Adipose tissue (tissue), 3 donors: Measurements from ENCODE around the gene DGKI. TPM values are rescaled to one million over a fixed set of nuclear protein-coding genes. Genes with fewer than 3 reads are reported as not detected.

Source experiments
- H3K27ac ChIP-seq: one replicate; pipeline ENCODE4 v1.5.1; 2013; ENCODE audit warnings: low read depth, low read length
- WGBS, 3 donors: extraction: QIAGEN DNeasy Blood & Tissue Kit; methylation state at CpG; one replicate each; pipeline ENCODE4 v1.1.7; 2013; 5-methylcytosine and 5-hydroxymethylcytosine counted together
- polyA plus RNA-seq, 3 donors: library from polyadenylated mRNA; stranded (reverse); fragments of 200-250 nt; gene quantifications; one replicate each; pipeline ENCODE4 v1.2.3, GENCODE V29; 2013
- donor health status: healthy with polysubstance abuse.
- donor health status: Bipolar disorder and iron deficiency.
- donor health status: healthy.

Gene DGKI
- under 1 TPM; 0.03 to 0.22 (median 0.21) TPM for polyA plus RNA-seq

DNA sequence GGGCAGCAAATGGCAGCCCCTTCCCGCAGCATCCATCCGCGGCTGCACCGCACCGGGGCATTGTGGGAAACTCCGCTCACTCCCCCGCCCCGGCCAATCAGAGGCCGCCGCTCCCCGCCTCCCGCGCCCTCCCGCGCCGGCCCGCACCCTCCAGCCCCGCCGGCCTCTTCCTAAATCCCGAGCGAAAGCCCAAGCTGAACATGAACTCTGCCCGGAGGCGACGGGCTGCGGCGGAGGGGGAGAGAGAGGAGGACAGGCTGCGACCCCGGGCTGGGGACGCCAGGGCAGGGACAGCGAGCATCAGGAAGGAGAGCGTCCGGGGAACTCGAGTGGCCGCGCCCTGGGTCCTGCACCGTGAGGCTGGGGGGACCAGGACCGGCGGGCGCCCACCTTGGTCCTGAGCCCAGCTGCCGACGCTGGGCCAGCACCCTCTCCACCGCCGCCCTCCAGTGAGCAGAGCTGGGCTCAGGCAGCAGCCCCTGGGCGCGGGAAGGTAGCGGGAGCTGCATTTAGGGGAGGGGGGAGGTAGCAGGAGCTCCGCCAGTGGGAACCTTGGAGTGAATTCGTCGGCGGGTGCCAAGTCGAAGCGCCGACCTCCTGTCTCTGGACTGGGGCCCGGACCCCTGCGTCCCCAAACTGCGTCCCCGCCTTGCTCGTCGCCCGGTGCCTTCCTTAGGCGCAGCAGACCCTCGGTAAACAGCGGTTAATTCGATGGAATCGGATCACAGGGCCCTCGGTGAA lies at the start of gene DGKI:
TSS of gene DGKI (minus strand) at position 148 of the 741 bp plus-strand sequence.
- no peak within 1 kb of the TSS for H3K27ac ChIP-seq
- WGBS, 3 donors = 2 to 3% (median 2%) methylated on average over 54 to 66 of the region's 66 CpGs

DNA sequence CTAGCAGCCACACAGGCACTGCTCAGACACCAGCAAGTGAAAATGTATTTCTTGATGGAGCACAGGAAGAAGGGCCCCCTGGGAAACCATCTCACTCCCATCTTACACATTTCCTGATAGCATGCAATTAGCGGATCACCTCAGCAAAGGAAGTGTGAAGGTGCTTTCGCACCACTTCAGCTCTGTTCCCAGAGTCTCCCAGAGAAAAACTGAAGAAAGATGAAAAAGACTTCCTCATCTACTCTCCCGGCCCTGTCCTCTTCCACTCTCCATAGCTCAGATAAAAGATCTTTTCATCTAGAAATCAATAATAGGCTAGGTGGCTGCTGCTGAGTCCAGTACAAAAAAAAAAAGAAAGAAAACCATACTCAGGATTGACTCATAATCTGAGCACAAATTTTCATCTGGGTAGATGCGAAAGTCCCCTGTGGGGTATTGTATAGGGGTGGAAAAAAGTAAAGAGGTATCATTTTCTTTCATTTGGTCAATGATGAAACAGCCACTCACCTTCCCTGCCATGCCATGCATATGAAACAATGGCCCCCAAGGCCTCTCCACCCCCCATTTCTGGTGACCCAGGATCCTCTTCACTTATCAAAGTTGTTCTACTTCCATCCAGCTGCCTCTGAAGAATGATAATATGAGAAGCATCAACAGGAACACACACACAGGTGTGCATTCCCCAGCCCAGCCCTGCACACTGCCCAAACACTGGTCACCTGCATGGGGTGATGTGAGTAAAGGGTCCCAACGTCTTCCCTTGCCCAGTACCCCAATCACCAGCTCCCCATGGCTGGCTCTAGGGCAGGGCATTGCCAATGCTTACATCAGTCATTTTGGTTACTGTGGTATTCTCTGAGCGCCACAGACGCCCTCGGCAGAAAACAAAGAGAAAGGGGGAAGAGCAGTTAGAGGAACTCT lies 48.8 kb upstream of the DGKI start:
- H3K27ac ChIP-seq = no peak overlapping the region
- 63 to 85% (median 74%) methylated on average over 8 of the region's 8 CpGs for WGBS, 3 donors

DNA sequence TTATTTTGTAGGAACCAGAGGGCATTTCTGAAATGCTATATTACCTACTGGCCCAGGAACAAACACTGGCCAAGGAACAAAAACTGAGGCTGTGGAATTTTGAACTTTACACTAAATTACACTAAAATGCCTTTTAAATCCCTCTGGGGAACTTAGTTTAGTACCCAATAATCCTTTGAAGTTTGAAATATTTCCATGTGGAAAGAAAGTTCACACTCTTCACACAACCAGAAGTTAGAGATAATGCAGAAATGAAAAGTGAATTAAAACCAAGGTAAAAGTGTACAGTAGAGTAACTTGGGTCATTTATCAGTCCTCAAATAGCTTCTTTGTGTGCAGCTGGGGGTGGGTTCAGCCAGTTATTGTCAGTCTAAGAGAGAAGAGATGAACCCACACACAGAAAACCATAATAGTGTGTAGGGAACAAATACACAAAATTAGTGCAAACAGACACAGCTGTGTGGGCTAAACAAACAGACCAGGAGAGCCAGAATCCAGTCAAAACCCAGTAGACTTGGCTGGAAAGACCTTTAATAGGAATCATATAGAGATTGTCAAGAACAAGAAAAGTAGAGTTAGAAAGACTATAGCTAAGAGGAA lies 46.5 kb upstream of the DGKI start:
- no peak overlapping the region for H3K27ac ChIP-seq

DNA sequence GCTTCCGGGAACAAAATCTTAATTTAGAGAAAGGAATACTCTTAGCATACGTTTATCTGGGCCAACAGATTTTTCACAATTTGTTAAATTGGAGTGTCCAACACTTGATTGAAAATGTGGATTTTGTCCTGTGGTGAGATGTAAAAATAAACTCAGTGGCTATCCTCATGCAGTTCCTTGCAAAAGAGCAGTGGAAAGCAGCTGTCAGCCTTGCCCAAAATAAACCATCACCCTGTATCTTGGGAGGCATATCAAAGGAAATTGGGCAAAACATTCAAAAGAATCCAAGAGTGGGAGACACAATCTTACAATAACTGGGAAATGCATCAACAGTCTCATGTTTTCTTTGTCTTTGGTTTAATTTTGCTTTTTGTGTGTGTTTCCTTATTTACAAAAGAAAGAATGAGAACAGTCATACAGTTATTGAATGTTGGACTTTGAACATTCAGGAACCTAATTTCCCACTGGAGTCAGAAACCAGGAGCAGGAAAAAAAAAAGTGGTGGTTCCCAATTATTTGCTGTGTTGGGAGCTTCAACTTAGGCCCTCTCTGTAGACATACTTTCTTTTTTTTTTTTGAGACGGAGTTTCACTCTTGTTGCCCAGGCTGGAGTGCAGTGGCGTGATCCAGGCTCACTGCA lies 44.4 kb upstream of the DGKI start:
- no peak overlapping the region for H3K27ac ChIP-seq
- 78 to 86% (median 82%) methylated on average over 4 of the region's 4 CpGs for WGBS, 3 donors

DNA sequence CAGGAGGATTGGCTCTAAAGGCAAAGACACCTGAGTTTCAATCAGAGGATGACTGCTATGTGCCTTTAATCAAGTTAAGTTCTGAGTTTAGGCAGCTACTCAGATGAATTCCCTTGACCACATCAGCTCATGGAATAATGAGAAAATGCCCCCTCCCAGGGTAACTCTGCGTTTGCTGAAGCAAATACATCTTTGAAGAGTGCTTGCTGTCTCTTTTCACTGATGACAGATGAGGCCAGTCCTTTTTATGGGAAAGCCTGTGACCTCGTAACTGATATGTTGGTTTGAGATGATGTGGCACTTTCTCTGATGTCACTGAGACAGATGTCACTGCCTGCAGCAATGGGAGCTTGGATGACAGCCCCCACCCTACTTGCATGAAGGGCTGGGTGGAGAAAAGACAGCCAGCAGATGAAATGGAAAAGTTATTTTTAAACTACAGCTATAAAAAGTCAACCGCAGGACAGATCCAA lies 43.7 kb upstream of the DGKI start:
- no peak overlapping the region for H3K27ac ChIP-seq
- WGBS, 3 donors = 56 to 80% (median 69%) methylated on average over 3 of the region's 3 CpGs

DNA sequence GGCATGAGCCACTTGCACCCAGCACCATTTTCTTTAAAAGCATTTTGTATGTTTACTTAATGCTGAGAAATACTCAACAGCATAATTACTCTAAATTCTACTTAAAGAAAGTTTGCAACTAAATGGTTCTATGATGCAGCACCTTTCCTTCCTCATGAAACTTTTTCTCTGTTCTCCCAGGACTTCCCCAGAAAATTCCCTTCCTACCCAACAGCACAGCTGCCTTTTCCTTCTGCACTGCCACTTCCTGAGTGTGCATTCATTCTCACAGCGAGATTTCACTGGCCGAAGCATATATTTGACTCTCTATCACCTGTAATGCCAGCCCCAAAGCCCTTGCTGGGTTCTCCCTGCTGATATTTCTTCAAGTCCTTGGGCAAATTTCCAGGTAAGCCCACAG lies 41.5 kb upstream of the DGKI start:
- H3K27ac ChIP-seq = no peak overlapping the region
- 70 to 89% (median 85%) methylated on average over 2 of the region's 2 CpGs for WGBS, 3 donors

DNA sequence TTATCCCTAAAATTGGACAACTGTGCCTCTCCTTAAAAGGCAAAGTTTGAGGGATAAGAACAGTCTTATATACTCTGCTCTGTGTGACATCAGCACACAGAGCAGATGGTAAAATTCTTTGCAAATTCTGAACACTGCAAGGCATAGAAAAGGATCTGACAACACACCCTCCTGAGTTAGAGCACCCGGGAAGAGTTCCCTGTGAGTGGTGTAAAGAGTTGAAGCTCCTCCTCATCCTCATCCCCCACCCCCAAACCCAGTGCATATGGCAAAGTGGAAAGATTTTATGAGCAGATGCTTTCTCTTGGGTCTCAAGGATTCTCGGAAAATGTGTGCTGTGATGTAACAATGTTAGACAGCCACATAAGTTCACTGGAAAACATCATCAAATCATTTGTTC lies 40.0 kb upstream of the DGKI start:
- 69 to 71% (median 69%) methylated on average over 2 of the region's 2 CpGs for WGBS, 3 donors
- no peak overlapping the region for H3K27ac ChIP-seq

DNA sequence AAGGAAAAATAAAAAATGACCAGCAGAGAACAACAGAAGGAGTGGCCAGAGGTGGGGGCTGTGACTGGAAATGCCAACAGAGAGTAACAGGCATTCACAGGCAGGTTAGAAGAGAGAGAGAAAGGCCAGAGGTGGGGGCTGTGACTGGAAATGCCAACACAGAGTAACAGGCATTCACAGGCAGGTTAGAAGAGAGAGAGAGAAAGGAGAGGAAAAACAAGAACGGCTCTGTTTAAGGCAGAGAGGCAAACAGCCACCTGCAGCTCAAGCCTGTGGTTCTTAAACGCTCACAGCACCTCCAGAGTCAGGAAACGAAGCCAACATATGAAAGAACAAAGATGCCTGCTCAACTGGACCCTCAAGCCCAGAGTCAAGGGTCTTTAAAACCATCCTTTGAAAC lies 39.5 kb upstream of the DGKI start:
- 81 to 91% (median 91%) methylated on average over 3 of the region's 3 CpGs for WGBS, 3 donors
- H3K27ac ChIP-seq = no peak overlapping the region

DNA sequence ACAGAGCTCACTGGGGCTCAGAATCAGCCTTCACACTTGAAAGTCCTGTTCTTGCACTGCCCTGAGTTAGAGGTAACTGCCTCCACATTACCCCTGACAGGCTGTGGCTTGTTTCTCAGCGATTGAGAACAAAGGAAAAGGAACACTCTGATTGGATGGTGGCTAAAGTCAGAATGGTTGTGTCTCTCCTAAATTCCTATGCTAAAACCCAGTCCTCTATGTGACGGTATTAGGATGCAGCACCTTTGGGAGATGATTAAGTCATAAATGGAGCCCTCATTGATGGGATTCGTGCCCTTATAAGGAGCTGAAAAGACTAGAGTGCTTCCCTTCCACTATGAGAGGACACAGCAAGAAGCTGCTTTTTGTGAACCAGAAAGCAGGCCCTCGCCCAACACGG lies 38.9 kb upstream of the DGKI start:
- 89 to 93% (median 90%) methylated on average over 5 of the region's 5 CpGs for WGBS, 3 donors
- no peak overlapping the region for H3K27ac ChIP-seq

DNA sequence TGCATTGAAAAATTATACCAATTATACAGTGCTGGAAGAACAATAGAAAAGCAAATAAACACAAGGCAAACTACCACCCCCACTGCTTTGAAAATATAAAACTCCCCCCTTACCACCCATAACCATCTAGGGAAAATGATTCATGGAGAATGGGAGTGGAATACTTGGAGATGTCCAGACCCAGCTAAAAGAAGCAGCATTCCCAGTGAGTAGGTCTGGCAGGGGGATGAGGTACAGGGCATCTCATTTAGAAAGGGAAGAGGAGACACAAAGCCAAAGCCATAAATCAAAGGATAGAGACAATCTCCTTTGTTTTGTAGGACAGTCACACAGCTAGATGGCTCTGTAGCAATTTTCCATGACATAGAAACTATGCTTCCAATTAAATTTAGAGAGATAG lies 36.0 kb upstream of the DGKI start:
- H3K27ac ChIP-seq = no peak overlapping the region

DNA sequence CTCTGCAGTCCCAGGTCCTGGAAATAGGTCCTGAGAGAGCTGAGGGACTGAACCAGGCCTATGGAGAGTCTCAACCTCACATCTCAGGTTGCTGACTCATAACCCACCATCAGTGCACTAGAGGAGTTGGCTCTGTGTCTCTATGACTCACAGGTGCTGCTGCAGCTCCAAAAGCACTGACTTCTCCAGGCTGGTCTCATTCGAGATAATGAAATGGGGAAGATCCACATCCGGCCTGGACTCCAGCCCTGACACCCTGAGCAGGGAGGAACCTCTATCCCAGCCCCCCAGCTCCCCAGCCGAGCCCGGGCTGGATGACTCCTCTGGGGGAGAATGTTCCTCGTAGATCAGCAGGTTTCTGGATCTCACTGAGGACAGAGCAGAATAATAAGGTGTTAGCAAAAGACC lies 35.5 kb upstream of the DGKI start:
- H3K27ac ChIP-seq = no peak overlapping the region
- 75 to 91% (median 76%) methylated on average over 5 of the region's 5 CpGs for WGBS, 3 donors

DNA sequence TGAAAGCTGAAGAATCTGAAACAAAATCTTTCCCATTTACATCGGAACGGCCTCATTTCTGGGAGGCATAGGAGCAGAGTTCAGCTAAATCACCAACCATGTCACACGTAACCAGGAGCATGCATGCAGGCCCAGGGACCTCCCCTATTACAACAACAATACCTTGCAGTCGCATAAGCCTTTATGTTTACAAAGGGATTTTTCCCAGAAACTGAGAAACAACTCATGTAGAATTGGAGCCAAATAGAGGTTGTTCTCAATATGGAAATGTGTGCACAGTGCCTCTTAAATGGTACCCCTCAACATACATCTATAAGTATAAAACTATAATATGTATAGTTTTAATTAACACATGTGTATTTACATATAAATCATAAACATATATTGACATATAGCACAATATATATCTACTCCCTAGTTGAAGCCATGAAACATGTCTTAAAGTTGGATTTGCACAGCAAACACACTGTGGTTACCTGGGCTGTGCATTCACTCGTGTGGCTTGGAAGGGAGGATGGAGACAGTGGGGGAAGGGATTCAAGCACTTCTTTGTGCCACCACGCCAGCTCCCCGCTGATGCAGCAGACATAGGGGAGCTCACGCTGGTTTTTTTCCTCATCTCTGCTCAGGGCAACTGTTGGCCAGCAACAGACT lies 35.0 kb upstream of the DGKI start:
- H3K27ac ChIP-seq = no peak overlapping the region
- WGBS, 3 donors = 96 to 98% (median 97%) methylated on average over 8 of the region's 8 CpGs

DNA sequence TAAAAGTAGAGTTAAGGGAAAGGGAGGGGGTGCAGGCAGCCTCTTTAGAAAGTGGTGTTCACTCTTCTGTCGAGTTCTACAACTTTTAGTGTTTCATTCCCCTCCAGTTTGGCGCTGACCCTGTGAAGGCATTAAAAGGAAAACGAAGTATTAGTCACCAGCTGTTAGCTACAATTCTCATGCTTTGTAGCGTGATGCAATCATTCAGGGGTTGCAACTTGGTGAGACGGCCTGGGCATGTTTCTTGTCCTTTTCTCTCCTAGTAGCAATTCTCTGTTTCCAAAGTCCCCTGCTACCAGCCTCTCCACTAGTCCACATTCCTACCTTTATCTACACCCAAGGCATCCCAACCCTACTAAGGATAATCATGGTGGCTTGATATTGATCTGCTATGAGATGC lies 33.7 kb upstream of the DGKI start:
- no peak overlapping the region for H3K27ac ChIP-seq
- 70 to 85% (median 76%) methylated on average over 5 of the region's 5 CpGs for WGBS, 3 donors

DNA sequence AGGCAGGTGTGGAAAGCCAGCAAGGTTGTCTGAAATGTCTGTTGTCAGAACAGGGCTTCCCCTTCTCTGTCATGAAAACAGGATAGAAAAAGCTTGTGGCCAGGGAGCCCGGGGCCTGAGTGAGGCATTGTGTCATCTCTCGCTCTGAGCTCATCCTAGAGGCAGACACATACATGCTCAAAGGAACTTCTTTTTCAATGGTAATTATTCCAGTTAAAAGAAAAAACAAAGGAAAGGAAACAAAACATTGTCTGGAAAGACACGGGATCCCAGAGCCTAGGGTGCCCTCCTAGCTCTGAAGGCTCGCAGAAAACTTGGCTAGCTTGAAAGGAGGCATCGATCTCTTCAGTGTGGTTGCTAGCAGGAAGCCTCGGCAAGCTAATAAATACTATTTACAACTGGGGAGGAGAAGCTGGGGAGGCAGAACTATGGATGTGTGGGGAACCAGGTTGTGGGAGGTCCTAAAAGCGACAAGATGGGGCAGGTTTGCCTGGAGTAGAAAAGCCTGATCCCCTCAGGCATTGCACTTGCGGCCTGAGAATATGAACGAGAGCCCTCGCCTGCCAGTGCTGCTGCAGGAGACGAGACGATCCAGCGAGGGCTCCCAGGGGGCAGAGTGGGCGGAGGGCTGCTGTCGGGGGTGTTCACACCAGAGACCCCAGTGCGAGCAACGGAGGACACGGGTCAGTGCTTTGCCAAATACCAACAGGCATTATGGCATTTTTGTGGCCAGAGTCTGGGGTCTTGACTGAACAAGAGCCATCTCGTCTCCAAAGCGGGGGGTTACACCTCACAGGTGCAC lies 32.8 kb upstream of the DGKI start:
- H3K27ac ChIP-seq = no peak overlapping the region
- WGBS, 3 donors = 75 to 84% (median 76%) methylated on average over 20 of the region's 20 CpGs

DNA sequence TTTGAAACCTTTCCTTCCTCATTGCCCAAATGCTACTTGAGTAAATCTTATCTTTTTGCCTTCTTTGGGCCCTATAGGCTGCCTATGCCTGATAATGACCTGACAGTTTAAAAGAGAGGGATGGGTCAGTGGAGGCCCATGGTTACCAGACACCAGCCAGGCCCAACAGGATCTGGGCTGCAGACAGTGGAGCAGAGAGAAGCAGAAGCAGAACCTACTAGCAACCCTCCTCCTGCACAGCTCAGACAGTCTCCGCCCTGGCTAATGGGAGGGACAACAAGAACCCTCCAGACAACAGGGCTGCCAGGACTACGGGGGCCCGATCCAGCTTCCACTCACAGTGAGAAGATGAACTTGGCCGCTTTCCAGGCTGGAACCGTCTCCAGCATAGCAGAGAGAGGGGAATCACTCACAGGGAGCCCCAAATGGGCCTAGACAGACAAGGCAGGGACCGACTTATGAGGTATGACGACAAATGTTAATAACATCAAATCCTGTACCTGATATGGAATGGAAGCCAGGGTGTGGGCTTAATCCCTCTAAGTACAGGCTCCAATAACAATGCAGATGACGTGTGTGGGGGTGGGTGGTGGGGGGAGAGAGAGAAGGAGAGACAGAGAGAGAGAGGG lies 31.7 kb upstream of the DGKI start:
- no peak overlapping the region for H3K27ac ChIP-seq
- 58 to 77% (median 75%) methylated on average over 8 of the region's 8 CpGs for WGBS, 3 donors

DNA sequence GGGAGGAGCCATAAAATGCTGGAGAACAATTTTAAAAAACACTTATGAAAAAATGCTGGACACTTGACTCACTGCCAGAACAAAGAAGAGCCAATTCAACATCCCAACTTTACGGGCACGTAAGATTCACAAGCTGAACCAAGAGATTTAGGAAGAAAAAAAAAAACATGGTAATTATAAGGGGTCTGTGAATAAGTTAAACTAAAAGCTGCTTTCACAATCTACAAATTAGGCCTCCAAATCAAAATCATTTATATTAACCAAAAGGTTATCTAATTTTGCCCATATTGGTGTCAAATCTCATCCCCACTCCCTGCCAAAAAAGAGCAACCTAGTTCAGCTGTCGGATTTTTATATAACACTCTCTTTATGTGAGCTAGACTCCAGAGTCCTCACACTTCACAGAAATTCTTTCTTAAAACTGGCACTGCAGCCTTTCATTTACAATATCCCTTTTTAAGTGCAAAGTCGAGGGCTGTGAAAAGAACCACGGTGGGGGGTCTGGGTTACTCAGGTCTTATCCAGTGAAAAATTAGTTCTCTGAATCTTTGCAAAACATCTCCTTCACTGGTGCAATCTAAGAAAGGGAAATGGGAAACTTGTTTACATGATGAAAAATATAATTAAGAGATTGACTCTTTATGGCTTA lies 30.4 kb upstream of the DGKI start:
- 66 to 85% (median 71%) methylated on average over 5 of the region's 5 CpGs for WGBS, 3 donors
- no peak overlapping the region for H3K27ac ChIP-seq

DNA sequence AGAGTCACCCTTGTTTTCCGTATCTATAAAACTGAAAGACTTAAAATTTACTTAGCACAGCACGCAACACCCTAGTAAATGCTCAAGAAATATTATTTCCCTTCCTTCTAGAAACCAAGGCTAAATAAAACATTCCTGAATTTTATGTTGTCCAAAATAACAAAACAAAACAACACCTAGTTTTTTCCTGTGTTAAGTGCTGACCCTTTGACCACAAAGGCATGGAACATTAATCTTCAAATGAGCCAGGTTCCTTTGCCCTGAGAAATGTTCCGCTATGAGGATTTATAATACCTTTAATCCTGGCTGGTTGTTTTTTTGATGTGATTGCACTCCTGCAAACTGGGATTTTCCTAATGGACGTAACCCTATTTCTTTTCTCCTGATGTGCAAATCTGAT lies 29.0 kb upstream of the DGKI start:
- H3K27ac ChIP-seq = no peak overlapping the region
- 91 to 98% (median 97%) methylated on average over 4 of the region's 4 CpGs for WGBS, 3 donors
